Measurements from ENCODE around the gene TNFAIP2. TPM values are rescaled to one million over a fixed set of nuclear protein-coding genes. Genes with fewer than 3 reads are reported as not detected.

Gene TNFAIP2
- total RNA-seq, 1 experiment from 2014 or later = 366 TPM

GRCh38 chr14:103129301-103130016 is 6.2 kb downstream of the TNFAIP2 start:
- ChIA-PET POLR2A (ENCODE audit: unreplicated experiment) (interaction anchor here (0.6 to 2.1 kb wide), 9 partner anchors 15 to 1434 kb away, joined by 3 to 22 read pairs (median 8); partner anchors contain the start of gene EIF5), CTCF (interaction anchor here (0.6 to 1.9 kb wide), 8 partner anchors 11 to 162 kb away, joined by 3 to 18 read pairs (median 5); no protein-coding TSS in a partner anchor)
- peaks cover 92% of the 10 kb centered on the region for H3F3A ChIP-seq (ENCODE audit: insufficient read depth, low read depth)
- DNase-seq = peak; percentile 98 to 99
- H3K4me1 ChIP-seq (replicated peaks; ENCODE audit: insufficient read depth) = peaks cover 87% of the 10 kb centered on the region
- H3K27ac ChIP-seq = peak overlapping the region; percentile 86
- H3K79me2 ChIP-seq (ENCODE audit: low read depth) = peaks cover 92% of the 10 kb centered on the region
- peak overlapping the region; percentile 94 for H3K4me2 ChIP-seq
- no peaks in the 10 kb centered on the region for H3K9me3 ChIP-seq (ENCODE audit: insufficient read depth, low read depth)
- intact Hi-C loops (cut with micrococcal nuclease; ENCODE audit: unreplicated experiment) = loop anchor here (1.0 to 5.0 kb wide), 9 partner anchors 14 to 537 kb away; partner anchors contain the start of genes EIF5 and RCOR1
- H4K20me1 ChIP-seq (ENCODE audit: insufficient read depth) = peaks cover 34% of the 10 kb centered on the region
- BruUV-seq (replicated peaks) = TSS peak; percentile 31
- H3K27me3 ChIP-seq (ENCODE audit: insufficient read depth, low read depth) = no peaks in the 10 kb centered on the region
- peak overlapping the region; percentile 67 for H3K4me3 ChIP-seq
- peaks cover 73% of the 10 kb centered on the region for H3K36me3 ChIP-seq (ENCODE audit: low read depth)
- H3K9me2 ChIP-seq (ENCODE audit: insufficient read depth) = no peaks in the 10 kb centered on the region
- no peak overlapping the region for H2AFZ ChIP-seq
- TF ChIP-seq EZH2 (IDR thresholded peaks at IDR 0.05; ENCODE audit: low read depth) (no peak), CTCF (conservative IDR thresholded peaks at IDR 0.05) (no peak)

GRCh38 chr14:103130017-103130764 is 6.9 kb downstream of the TNFAIP2 start:
- TF ChIP-seq EZH2 (IDR thresholded peaks at IDR 0.05; ENCODE audit: low read depth) (no peak), CTCF (conservative IDR thresholded peaks at IDR 0.05) (no peak)
- Histone ChIP-seq H3K27me3 (ENCODE audit: insufficient read depth, low read depth) (no peaks in the 10 kb centered on the region), H4K20me1 (ENCODE audit: insufficient read depth) (peaks cover 34% of the 10 kb centered on the region), H3K4me1 (replicated peaks; ENCODE audit: insufficient read depth) (peaks cover 89% of the 10 kb centered on the region), H3F3A (ENCODE audit: insufficient read depth, low read depth) (peaks cover 93% of the 10 kb centered on the region), H2AFZ (no peak overlapping the region), H3K4me3 (peak overlapping the region; percentile 67; the same call in 1 of the 2 replicates), H3K27ac (peak overlapping the region; percentile 86), H3K79me2 (ENCODE audit: low read depth) (peaks cover 90% of the 10 kb centered on the region), H3K9me3 (ENCODE audit: insufficient read depth, low read depth) (no peaks in the 10 kb centered on the region), H3K9me2 (ENCODE audit: insufficient read depth) (no peaks in the 10 kb centered on the region), H3K36me3 (ENCODE audit: low read depth) (peaks cover 74% of the 10 kb centered on the region), H3K4me2 (peak overlapping the region; percentile 94)
- intact Hi-C loops (cut with micrococcal nuclease; ENCODE audit: unreplicated experiment) = loop anchor here (1.0 kb wide), 1 partner anchor 43 kb away; no protein-coding TSS in a partner anchor
- BruUV-seq (replicated peaks) = TSS peak; percentile 29
- no peak for DNase-seq
- ChIA-PET CTCF (interaction anchor here (0.6 to 1.9 kb wide), 10 partner anchors 11 to 162 kb away, joined by 3 to 18 read pairs (median 5); no protein-coding TSS in a partner anchor), POLR2A (ENCODE audit: unreplicated experiment) (interaction anchor here (0.6 to 2.1 kb wide), 7 partner anchors 14 to 206 kb away, joined by 3 to 22 read pairs (median 8); partner anchors contain the start of gene EIF5)

- DNase-seq = peak; percentile 89 to 98
- Histone ChIP-seq H3K79me2 (ENCODE audit: low read depth) (peaks cover 82% of the 10 kb centered on the region), H3K27ac (peak overlapping the region; percentile 86), H3K4me1 (replicated peaks; ENCODE audit: insufficient read depth) (peaks cover 89% of the 10 kb centered on the region), H3F3A (ENCODE audit: insufficient read depth, low read depth) (peaks cover 93% of the 10 kb centered on the region), H3K27me3 (ENCODE audit: insufficient read depth, low read depth) (no peaks in the 10 kb centered on the region), H3K4me3 (no peak overlapping the region), H3K9me3 (ENCODE audit: insufficient read depth, low read depth) (no peaks in the 10 kb centered on the region), H3K36me3 (ENCODE audit: low read depth) (peaks cover 74% of the 10 kb centered on the region), H2AFZ (no peak overlapping the region), H4K20me1 (ENCODE audit: insufficient read depth) (peaks cover 33% of the 10 kb centered on the region), H3K9me2 (ENCODE audit: insufficient read depth) (no peaks in the 10 kb centered on the region), H3K4me2 (peak overlapping the region; percentile 94)
- TF ChIP-seq CTCF (conservative IDR thresholded peaks at IDR 0.05) (no peak), EZH2 (IDR thresholded peaks at IDR 0.05; ENCODE audit: low read depth) (no peak)
- ChIA-PET POLR2A (ENCODE audit: unreplicated experiment) (interaction anchor here (0.6 to 2.1 kb wide), 7 partner anchors 17 to 203 kb away, joined by 3 to 22 read pairs (median 5); partner anchors contain the start of gene EIF5), CTCF (interaction anchor here (0.6 to 1.2 kb wide), 6 partner anchors 10 to 56 kb away, joined by 3 to 17 read pairs (median 3); no protein-coding TSS in a partner anchor)
- intact Hi-C loops (cut with micrococcal nuclease; ENCODE audit: unreplicated experiment) = loop anchor here (1.0 kb wide), 1 partner anchor 42 kb away; no protein-coding TSS in a partner anchor
- no TSS peak for BruUV-seq (replicated peaks)
Observed at GRCh38 chr14:103130965-103131364, 7.7 kb downstream of the TNFAIP2 start.

All from PC-9 (cell line).